ENCODE measurements around the gene SELENOP. TPM values are rescaled to one million over a fixed set of nuclear protein-coding genes. Genes with fewer than 3 reads are reported as not detected.

Gene SELENOP
- total and polyA plus RNA-seq, 5 experiments from 2014 or later: 0.44 to 3.9 (median 1.5) TPM; not detected in 1

Other genes with a start within 250 kb of the SELENOP start
- gene CCDC152, start 55.1 kb downstream of the SELENOP start, total RNA-seq: 1 to 10 TPM; 7.8 to 9.6 TPM
- gene CCDC152, start 55.1 kb downstream of the SELENOP start, polyA plus RNA-seq: 1 to 10 TPM; 3.1 to 4.0 (median 3.7) TPM
- gene ANXA2R, start 228.4 kb upstream of the SELENOP start, total RNA-seq: 10 to 100 TPM; 65.9 to 72.7 TPM
- 10 to 100 TPM; 51.5 to 69.8 (median 54.8) TPM for gene ANXA2R, start 228.4 kb upstream of the SELENOP start, polyA plus RNA-seq

Measured in naive thymus-derived CD8-positive, alpha-beta T cell (primary cell).